Superior temporal gyrus (tissue), 1 donor: ENCODE data around the gene RBMS2.
"Not testable (repeated sequence)": the region's sequence is repeated elsewhere in the genome, so short reads cannot be mapped to it uniquely, and the experiment has no call there.

Experiments used
- DNase-seq: peaks from one replicate; pipeline ENCODE4 v3.0.0-alpha.2; 2016; ENCODE audit errors: extremely low spot score

RBMS2 gene

GRCh38 chr12:56514014-56514318 lies 7.7 kb upstream of the RBMS2 start:
- not testable (repeated sequence) for DNase-seq

DNA sequence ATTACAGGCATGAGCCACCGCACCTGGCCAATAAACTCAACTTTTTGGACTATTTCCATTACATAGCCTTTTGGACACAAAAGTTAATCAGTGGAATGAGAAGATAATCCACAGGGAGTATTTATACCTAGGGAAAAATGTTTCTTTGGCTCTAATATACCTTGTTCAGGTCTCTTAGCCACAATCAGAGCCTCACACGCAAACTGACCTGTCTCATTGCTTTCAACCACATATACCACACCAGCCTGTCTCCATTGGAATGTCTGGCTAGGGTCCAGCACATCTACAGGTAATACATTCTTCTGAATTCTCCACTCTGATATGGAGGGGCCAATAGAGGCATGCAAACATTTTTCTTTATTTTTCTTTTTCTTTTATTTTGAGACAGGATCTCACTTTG lies 3.8 kb upstream of the RBMS2 start:
- DNase-seq, result no peak

- no peak for DNase-seq
These were observed 3.0 kb upstream of the RBMS2 start for GRCh38 chr12:56518570-56518969.

GRCh38 chr12:56520048-56520447 lies 1.6 kb upstream of the RBMS2 start:
- no peak for DNase-seq

DNA sequence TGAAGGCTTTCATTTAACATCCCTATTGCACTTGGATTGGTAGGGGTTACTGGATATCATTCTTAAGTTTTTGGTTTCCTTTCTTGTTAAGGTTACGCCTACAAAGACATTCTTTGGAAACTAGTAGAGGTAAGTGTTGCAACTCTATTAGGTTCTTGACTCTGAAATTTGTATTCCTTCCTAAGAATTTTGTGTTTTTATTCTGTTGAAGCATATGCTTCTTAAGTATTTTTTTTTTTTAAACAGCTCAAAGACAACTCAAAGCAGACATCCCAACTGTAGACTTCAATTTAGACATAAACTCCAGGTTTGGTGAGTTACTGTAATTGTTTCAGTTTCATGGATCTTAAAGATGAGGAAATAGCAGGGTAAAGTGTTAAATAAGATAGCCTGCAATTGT lies 1.1 kb upstream of the RBMS2 start:
- no peak for DNase-seq

DNA sequence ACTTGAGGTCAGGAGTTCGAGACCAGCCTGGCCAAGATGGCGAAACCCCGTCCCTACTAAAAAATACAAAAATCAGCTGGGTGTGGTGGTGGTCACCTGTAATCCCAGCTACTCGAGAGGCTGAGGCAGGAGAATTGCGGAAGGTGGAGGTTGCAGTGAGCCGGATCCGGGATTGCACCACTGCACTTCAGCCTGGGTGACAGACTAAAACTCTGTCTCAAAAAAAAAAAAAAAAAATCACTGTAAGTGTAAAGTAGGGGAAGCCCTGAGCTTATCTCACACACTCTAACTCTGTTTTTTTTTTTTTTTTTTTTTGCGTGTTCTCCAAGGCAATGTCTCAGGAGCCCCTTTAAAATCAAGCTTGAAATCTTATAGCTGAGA lies 421 bp upstream of the RBMS2 start:
- DNase-seq, result no peak

DNA sequence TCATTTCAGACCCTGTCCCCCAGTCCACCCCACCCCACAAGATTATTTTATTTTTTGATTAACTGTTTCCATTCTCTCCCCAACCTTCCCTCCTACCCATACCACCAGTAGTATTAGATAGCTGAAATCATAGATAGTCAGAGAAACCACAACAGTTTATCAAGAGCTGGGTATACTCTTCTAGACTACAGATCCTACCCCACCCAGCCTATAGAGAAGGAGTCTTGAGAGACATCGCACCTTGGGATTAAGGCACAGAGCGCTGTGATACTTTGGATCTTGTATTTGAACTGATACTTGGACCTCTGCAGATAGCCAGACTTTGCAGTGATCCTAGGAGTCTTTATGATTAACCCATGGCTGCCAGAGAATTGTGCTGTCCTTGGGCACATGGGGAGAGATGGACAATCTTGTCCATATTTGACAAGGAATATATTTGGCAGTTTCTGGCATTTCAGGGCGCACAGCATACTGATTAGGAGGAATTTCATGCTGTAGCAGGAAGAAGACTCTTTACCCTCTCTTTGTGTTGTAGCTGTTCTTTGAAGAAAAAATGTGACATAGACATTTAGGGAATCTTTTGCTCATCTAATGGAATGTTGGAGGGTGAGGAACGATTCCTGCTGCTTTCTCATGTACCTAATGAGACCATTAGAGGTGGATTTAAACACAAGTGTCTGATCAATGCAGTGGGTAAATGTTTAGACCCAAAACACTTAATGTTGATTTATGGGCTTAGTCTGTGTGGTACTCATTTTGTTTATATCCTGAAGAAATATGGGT lies 982 bp downstream of the RBMS2 start:
- no peak for DNase-seq

- DNase-seq, result no peak
These were observed 7.2 kb downstream of the RBMS2 start for GRCh38 chr12:56528846-56529245.

- DNase-seq, result no peak
These were observed 8.0 kb downstream of the RBMS2 start for GRCh38 chr12:56529656-56530055.

GRCh38 chr12:56530390-56531055 lies 8.9 kb downstream of the RBMS2 start:
- DNase-seq, result no peak

- DNase-seq, result no peak
These were observed 15.9 kb downstream of the RBMS2 start for GRCh38 chr12:56537546-56537945.

DNA sequence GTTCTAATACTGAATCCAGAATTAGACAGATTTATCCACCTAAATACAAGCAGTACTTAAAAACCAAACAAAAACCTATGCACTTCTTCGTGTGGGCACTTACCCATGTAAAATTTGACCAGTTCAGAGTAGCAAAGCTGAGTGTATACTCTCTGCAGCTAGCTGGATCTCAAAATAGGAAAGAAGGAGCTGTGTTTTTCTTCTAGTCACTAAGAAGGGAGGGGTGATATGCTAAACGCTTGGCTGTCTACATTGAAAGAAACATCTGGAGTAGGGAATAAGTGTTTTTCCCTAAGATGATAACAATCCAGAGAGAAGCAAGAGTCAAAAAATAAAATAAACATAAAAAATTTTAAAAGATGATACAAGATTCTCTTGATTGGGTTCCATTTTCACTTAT lies 20.0 kb downstream of the RBMS2 start:
- no peak for DNase-seq

DNA sequence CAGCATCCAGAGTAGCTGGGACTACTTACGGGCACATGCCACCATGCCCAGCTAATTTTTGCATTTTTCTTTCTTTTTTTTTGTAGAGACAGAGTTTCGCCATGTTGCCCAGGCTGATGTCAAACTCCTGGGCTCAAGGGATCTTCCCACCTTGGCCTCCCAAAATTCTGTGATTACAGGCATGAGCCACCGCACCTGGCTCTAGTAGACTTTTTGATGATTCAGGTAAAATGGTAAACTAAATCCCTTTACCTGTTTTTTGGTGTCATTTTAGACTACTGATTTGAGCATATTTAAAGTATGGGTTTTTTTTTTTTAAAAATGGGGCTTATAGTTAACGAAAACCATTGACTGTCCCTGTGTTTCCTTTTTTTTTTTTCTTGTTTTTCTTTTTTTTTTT lies 20.5 kb downstream of the RBMS2 start:
- no peak for DNase-seq

DNA sequence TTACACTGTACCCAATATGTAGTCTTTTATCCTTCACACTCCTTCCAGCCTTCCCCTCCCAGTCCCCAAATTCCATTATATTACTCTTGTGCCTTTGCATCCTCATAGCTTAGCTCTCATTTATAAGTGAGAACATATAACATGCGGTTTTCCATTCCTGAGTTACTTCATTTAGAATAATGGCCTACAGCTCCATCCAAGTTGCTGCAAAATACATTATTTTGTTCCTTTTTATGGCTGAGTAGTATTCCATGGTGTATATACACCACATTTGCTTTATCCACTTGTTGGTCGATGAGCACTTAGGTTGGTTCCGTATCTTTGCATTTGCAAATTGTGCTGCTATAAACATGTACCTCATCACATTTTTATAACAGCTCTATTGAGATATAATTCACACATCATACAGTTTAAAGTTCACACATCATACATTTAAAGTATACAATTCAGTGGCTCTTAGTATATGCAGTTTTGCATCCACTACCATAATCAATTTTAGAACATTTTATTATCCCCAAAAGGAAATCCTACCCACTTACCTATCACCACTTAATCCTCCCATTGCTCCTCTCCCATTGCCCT lies 23.5 kb downstream of the RBMS2 start:
- DNase-seq, result no peak

GRCh38 chr12:56546680-56547079 lies 25.1 kb downstream of the RBMS2 start:
- no peak for DNase-seq

DNA sequence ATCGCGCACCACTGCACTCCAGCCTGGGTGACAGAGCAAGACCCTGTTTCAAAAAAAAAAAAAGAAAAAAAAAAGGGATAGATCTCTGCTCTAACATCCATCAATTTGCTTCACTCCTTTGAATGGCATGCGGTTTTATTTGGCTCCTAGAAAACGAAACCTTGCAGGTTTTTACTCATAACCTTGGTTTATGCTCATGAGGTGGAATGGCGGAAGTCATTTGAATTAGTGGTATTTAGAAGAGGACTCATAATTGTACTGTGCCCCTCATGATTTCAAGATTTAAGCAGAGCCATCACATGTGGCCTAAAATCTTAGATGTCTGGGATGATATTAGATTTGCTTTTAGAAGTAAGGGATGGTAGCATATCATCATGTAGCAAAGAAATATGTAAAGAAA lies 29.4 kb downstream of the RBMS2 start:
- DNase-seq, result no peak

GRCh38 chr12:56565510-56566101 lies 44.0 kb downstream of the RBMS2 start:
- DNase-seq, result no peak

DNA sequence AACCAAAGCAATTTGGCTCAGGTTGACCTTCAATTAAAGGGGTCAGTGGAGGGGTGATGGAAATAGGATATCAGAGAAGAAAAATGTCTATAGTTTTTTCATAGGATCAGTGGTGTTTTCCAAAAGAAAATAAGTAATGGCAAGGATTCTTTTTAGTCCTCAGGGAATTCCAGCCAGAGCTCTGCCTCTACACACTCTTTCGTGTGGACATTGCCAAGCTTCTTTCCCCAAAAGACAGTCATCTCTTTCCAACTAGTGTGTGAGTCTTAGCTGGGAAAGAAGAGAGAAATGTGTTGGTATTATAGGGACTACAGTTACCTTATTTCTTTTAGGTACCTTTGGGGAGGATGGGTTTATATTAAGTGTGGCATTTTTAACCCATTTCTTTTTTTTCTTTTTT lies 46.5 kb downstream of the RBMS2 start:
- DNase-seq, result no peak

- no peak for DNase-seq
These were observed 49.5 kb downstream of the RBMS2 start for GRCh38 chr12:56571121-56571520.

GRCh38 chr12:56572288-56572687 lies 50.7 kb downstream of the RBMS2 start:
- DNase-seq, result no peak

DNA sequence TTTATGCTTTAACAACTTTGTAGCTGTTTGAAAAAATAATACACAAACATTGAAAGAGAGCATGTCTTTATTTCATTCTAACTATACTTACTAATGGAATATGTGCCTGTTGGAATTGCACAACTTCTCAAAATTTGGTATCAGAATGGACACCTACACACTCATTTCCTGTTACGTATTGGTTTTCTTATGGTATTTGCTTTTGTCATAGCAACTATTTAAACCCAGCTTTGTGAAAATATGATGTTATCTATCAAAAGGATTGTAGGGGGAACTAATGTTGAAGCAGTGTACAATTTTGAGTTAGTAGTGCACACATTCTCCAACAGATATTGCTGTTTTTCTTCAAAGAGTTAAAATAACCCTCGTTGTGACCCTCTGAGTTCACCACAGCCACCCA lies 52.6 kb downstream of the RBMS2 start:
- DNase-seq, result no peak

- DNase-seq, result not testable (repeated sequence)
These were observed 55.6 kb downstream of the RBMS2 start for GRCh38 chr12:56577248-56577647.

GRCh38 chr12:56578983-56579546 lies 57.4 kb downstream of the RBMS2 start:
- DNase-seq, result no peak
